ENCODE measurements around the gene TFEC.

DNA sequence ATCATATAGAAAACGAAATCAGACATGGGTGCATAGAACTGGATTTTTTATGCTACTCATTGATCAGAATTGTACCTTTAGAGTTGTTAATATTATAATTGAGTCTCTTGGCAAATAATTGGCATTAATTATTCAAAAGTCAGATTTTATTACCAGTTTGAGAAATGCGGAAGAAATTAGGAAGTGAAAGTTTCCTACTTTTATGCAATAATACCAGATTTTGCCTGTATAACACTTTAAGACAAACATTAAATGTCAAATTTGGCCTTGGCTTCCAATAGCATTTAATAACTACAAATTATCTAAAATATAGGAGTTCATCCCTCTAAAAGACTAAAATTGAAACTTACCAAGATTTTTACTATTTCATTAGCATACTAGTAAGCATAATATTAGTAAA, 6.8 kb upstream of the TFEC start:
- TF ChIP-seq EZH2phosphoT487 (IDR thresholded peaks at IDR 0.05; ENCODE audit: unreplicated experiment) (no peak), POLR2AphosphoS5 (IDR thresholded peaks at IDR 0.05; ENCODE audit: low read depth) (no peak), JUNB (IDR thresholded peaks at IDR 0.05; ENCODE audit: unreplicated experiment) (no peak), EZH2 (IDR thresholded peaks at IDR 0.05; ENCODE audit: low read depth, unreplicated experiment) (no peak), ZNF331 (CRISPR knock-in tag; IDR thresholded peaks at IDR 0.05; ENCODE audit: low read depth) (no peak), ZNF114 (CRISPR knock-in tag; IDR thresholded peaks at IDR 0.05) (no peak)
- TF ChIP-seq, protein P1, sequence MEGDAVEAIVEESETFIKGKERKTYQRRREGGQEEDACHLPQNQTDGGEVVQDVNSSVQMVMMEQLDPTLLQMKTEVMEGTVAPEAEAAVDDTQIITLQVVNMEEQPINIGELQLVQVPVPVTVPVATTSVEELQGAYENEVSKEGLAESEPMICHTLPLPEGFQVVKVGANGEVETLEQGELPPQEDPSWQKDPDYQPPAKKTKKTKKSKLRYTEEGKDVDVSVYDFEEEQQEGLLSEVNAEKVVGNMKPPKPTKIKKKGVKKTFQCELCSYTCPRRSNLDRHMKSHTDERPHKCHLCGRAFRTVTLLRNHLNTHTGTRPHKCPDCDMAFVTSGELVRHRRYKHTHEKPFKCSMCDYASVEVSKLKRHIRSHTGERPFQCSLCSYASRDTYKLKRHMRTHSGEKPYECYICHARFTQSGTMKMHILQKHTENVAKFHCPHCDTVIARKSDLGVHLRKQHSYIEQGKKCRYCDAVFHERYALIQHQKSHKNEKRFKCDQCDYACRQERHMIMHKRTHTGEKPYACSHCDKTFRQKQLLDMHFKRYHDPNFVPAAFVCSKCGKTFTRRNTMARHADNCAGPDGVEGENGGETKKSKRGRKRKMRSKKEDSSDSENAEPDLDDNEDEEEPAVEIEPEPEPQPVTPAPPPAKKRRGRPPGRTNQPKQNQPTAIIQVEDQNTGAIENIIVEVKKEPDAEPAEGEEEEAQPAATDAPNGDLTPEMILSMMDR (conservative IDR thresholded peaks at IDR 0.05; ENCODE audit: low read depth in 2 of 2), result no peak
- TF ChIP-seq, protein P2, sequence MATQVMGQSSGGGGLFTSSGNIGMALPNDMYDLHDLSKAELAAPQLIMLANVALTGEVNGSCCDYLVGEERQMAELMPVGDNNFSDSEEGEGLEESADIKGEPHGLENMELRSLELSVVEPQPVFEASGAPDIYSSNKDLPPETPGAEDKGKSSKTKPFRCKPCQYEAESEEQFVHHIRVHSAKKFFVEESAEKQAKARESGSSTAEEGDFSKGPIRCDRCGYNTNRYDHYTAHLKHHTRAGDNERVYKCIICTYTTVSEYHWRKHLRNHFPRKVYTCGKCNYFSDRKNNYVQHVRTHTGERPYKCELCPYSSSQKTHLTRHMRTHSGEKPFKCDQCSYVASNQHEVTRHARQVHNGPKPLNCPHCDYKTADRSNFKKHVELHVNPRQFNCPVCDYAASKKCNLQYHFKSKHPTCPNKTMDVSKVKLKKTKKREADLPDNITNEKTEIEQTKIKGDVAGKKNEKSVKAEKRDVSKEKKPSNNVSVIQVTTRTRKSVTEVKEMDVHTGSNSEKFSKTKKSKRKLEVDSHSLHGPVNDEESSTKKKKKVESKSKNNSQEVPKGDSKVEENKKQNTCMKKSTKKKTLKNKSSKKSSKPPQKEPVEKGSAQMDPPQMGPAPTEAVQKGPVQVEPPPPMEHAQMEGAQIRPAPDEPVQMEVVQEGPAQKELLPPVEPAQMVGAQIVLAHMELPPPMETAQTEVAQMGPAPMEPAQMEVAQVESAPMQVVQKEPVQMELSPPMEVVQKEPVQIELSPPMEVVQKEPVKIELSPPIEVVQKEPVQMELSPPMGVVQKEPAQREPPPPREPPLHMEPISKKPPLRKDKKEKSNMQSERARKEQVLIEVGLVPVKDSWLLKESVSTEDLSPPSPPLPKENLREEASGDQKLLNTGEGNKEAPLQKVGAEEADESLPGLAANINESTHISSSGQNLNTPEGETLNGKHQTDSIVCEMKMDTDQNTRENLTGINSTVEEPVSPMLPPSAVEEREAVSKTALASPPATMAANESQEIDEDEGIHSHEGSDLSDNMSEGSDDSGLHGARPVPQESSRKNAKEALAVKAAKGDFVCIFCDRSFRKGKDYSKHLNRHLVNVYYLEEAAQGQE (IDR thresholded peaks at IDR 0.05; ENCODE audit: unreplicated experiment), result no peak

All from GM23338 (cell line).